Measurements from ENCODE around the gene XPNPEP3.

Gene XPNPEP3

GRCh38 chr22:40856513-40857308 lies at the start of gene XPNPEP3, which contains the start of gene ST13:
TSS of gene XPNPEP3 (plus strand) at chr22:40857148. CDS start at chr22:40857182, 34 bp downstream.
TSS of gene ST13 (minus strand) at chr22:40856639. CDS start at chr22:40856540, 99 bp downstream.
- Histone ChIP-seq H3K9me3 (replicated peaks; ENCODE audit: insufficient read depth, low read length) (no peaks in the 10 kb centered on the region), H2AFZ (ENCODE audit: low read length) (peak within 1 kb of the TSS; percentile 94), H3K27ac (ENCODE audit: low read length) (peak within 1 kb of the TSS; percentile 95), H3K79me2 (ENCODE audit: low read length) (peaks cover 82% of the 10 kb centered on the region), H4K20me1 (ENCODE audit: insufficient read depth, low read length) (no peaks in the 10 kb centered on the region; the same call in 1 of the 2 replicates), H3K4me2 (ENCODE audit: low read depth, low read length) (peak within 1 kb of the TSS; percentile 85), H3K36me3 (replicated peaks; ENCODE audit: insufficient read depth, low read length) (no peaks in the 10 kb centered on the region; the same call in 1 of the 2 replicates), H3K4me1 (ENCODE audit: low read length) (peaks cover 14% of the 10 kb centered on the region), H3K9ac (ENCODE audit: low read length) (peak within 1 kb of the TSS; percentile 96), H3K27me3 (replicated peaks; ENCODE audit: insufficient read depth, low read length) (no peaks in the 10 kb centered on the region), H3F3A (ENCODE audit: insufficient read depth, low read length) (peaks cover 5% of the 10 kb centered on the region; the same call in 1 of the 2 replicates), H3K4me3 (ENCODE audit: low read length) (peak within 1 kb of the TSS; percentile 100), H3K9me2 (replicated peaks; ENCODE audit: insufficient read depth, low read length) (no peaks in the 10 kb centered on the region)
- TF ChIP-seq EZH2 (optimal IDR thresholded peaks at IDR 0.05; ENCODE audit: low read depth, low read length) (no peak), EZH2phosphoT487 (IDR thresholded peaks at IDR 0.05; ENCODE audit: low read length) (no peak), CTCF (IDR thresholded peaks at IDR 0.05; ENCODE audit: low read length) (no peak)
- peak; percentile 97 for DNase-seq

- Histone ChIP-seq H3K9me2 (replicated peaks; ENCODE audit: insufficient read depth, low read length) (no peaks in the 10 kb centered on the region), H3K4me2 (ENCODE audit: low read depth, low read length) (no peak overlapping the region), H3K9me3 (replicated peaks; ENCODE audit: insufficient read depth, low read length) (no peaks in the 10 kb centered on the region), H3K4me3 (ENCODE audit: low read length) (no peak overlapping the region), H3K36me3 (replicated peaks; ENCODE audit: insufficient read depth, low read length) (no peaks in the 10 kb centered on the region), H3K9ac (ENCODE audit: low read length) (no peak overlapping the region), H3K27me3 (replicated peaks; ENCODE audit: insufficient read depth, low read length) (no peaks in the 10 kb centered on the region), H4K20me1 (ENCODE audit: insufficient read depth, low read length) (no peaks in the 10 kb centered on the region), H3K27ac (ENCODE audit: low read length) (no peak overlapping the region), H3F3A (ENCODE audit: insufficient read depth, low read length) (no peaks in the 10 kb centered on the region), H3K79me2 (ENCODE audit: low read length) (peaks cover 88% of the 10 kb centered on the region), H3K4me1 (ENCODE audit: low read length) (no peaks in the 10 kb centered on the region), H2AFZ (ENCODE audit: low read length) (no peak overlapping the region)
- no peak for DNase-seq
- no peak for TF ChIP-seq CTCF (IDR thresholded peaks at IDR 0.05; ENCODE audit: low read length)
- no peak for TF ChIP-seq EZH2 (optimal IDR thresholded peaks at IDR 0.05; ENCODE audit: low read depth, low read length)
- no peak for TF ChIP-seq EZH2phosphoT487 (IDR thresholded peaks at IDR 0.05; ENCODE audit: low read length)
Observed at GRCh38 chr22:40808018-40808841, 48.7 kb upstream of the XPNPEP3 start.

GRCh38 chr22:40813912-40814315 lies 43.0 kb upstream of the XPNPEP3 start:
- Histone ChIP-seq H3F3A (ENCODE audit: insufficient read depth, low read length) (peaks cover 18% of the 10 kb centered on the region), H3K4me2 (ENCODE audit: low read depth, low read length) (no peak overlapping the region), H3K36me3 (replicated peaks; ENCODE audit: insufficient read depth, low read length) (no peaks in the 10 kb centered on the region), H3K79me2 (ENCODE audit: low read length) (peaks cover 93% of the 10 kb centered on the region), H4K20me1 (ENCODE audit: insufficient read depth, low read length) (no peaks in the 10 kb centered on the region), H3K9ac (ENCODE audit: low read length) (no peak overlapping the region), H3K4me1 (ENCODE audit: low read length) (peaks cover 17% of the 10 kb centered on the region), H2AFZ (ENCODE audit: low read length) (no peak overlapping the region), H3K4me3 (ENCODE audit: low read length) (no peak overlapping the region), H3K27ac (ENCODE audit: low read length) (no peak overlapping the region), H3K9me2 (replicated peaks; ENCODE audit: insufficient read depth, low read length) (no peaks in the 10 kb centered on the region), H3K9me3 (replicated peaks; ENCODE audit: insufficient read depth, low read length) (no peaks in the 10 kb centered on the region), H3K27me3 (replicated peaks; ENCODE audit: insufficient read depth, low read length) (no peaks in the 10 kb centered on the region)
- TF ChIP-seq EZH2phosphoT487 (IDR thresholded peaks at IDR 0.05; ENCODE audit: low read length), result no peak
- no peak for TF ChIP-seq CTCF (IDR thresholded peaks at IDR 0.05; ENCODE audit: low read length)
- no peak for DNase-seq

Data from MM.1S (cell line).